Transverse colon (tissue), 4 donors: ENCODE measurements around the gene ADGRF3.

Experiments used
- EP300 ChIP-seq: sonication (generic); formaldehyde crosslinking; IDR thresholded peaks from one replicate; pipeline ENCODE4 v1.6.1; 2017; ENCODE audit warnings: antibody characterized with exemption, low read depth
- POLR2A ChIP-seq: fragments of 450-650 bp; IDR thresholded peaks from one replicate; pipeline ENCODE4 v1.6.1; 2016; ENCODE audit warnings: antibody characterized with exemption, mild to moderate bottlenecking, moderate library complexity
- POLR2AphosphoS5 ChIP-seq, 3 donors: sonication (generic); formaldehyde crosslinking; IDR thresholded peaks; one replicate each; pipeline ENCODE4 v1.6.1; 2016; ENCODE audit warnings: antibody characterized with exemption in 3 of 3
- TF ChIP-seq, protein P1 (sequence below), 5 experiments: fragments of 200-600 bp in 3 of 5; fragments of 450-650 bp in 2 of 5; sonication (generic) in 3 of 5; IDR thresholded peaks; 1 replicate in 2 of 5; 2 replicates in 3 of 5; pipeline ENCODE4 v1.5.1; 2016 to 2017; ENCODE audit warnings: antibody characterized with exemption in 5 of 5, inconsistent platforms in 3 of 5, mild to moderate bottlenecking in 2 of 5, moderate library complexity in 1 of 5

DNA sequence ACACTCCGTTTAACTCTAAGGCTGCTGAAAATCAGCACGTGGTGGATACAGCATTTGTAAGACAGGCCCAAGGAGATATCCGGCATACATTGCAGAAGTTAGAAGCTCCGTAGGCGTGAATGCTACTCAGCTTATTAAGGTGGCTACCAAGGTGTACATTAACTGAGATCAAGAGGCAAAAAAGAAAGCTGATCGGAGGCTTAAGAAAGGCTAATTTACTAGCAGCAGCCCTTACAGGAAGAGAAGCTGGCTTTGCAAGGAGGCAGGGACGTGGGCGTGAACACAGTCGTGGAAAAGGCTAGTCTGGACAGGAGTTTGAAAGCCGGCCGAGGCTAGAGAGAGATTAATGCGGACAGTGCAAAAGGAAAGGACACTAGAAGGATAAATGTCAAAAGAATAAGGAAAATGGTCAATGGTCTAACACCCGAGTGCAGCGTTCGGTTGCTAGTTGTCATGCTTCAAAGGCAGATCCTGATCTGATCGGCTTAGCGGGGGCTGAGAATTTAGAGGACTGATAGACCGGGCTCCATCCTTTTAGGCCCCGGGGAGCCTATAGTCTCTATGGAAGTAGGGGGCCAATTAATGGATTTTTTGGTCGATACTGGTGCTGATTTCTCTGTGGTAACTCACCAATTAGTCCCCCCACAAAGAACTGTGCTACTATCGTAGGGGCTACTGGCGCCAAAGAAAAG is 46.2 kb downstream of the ADGRF3 start:
- TF ChIP-seq, protein P1, sequence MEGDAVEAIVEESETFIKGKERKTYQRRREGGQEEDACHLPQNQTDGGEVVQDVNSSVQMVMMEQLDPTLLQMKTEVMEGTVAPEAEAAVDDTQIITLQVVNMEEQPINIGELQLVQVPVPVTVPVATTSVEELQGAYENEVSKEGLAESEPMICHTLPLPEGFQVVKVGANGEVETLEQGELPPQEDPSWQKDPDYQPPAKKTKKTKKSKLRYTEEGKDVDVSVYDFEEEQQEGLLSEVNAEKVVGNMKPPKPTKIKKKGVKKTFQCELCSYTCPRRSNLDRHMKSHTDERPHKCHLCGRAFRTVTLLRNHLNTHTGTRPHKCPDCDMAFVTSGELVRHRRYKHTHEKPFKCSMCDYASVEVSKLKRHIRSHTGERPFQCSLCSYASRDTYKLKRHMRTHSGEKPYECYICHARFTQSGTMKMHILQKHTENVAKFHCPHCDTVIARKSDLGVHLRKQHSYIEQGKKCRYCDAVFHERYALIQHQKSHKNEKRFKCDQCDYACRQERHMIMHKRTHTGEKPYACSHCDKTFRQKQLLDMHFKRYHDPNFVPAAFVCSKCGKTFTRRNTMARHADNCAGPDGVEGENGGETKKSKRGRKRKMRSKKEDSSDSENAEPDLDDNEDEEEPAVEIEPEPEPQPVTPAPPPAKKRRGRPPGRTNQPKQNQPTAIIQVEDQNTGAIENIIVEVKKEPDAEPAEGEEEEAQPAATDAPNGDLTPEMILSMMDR (IDR thresholded peaks at IDR 0.05) = no peak
- TF ChIP-seq POLR2A (no peak), POLR2AphosphoS5 (IDR thresholded peaks at IDR 0.05) (no peak), EP300 (no peak)
